Ectodermal cell (in vitro differentiated cells): ENCODE measurements around the gene KLF6.

Experiments
- H3K27ac ChIP-seq: 2 replicates; pipeline ENCODE4 v1.7.0; 2013; ENCODE audit warnings: mild to moderate bottlenecking, low read depth, low read length; ENCODE audit not compliant: insufficient read depth, poor library complexity, severe bottlenecking
- H3K27me3 ChIP-seq: 2 replicates; pipeline ENCODE4 v1.7.0; 2013; ENCODE audit warnings: mild to moderate bottlenecking, low read length; ENCODE audit not compliant: insufficient read depth, control insufficient read depth, poor library complexity, severe bottlenecking
- H3K36me3 ChIP-seq: one replicate; pipeline ENCODE4 v1.7.0; 2013; ENCODE audit warnings: low read length; ENCODE audit not compliant: control insufficient read depth, insufficient read depth
- H3K4me1 ChIP-seq: one replicate; pipeline ENCODE4 v1.7.0; 2013; ENCODE audit warnings: low read length; ENCODE audit not compliant: control insufficient read depth, insufficient read depth
- H3K4me3 ChIP-seq: 2 replicates; pipeline ENCODE4 v1.7.0; 2013; ENCODE audit warnings: low read depth, low read length, control low read depth; ENCODE audit not compliant: insufficient read depth
- H3K9me3 ChIP-seq: 2 replicates; pipeline ENCODE4 v1.7.0; 2013; ENCODE audit warnings: mild to moderate bottlenecking, low read length, moderate library complexity; ENCODE audit not compliant: control insufficient read depth
- WGBS, 2 experiments: methylation state at CpG; one replicate each; pipeline ENCODE4 v1.1.7; 2013; ENCODE audit warnings: missing lambda C conversion rate in 2 of 2; 5-methylcytosine and 5-hydroxymethylcytosine counted together

The KLF6 gene

GRCh38 chr10:3787816-3788215, 2.8 kb upstream of the KLF6 start:
- 72 to 73% methylated on average over 9 of the region's 9 CpGs for whole genome bisulfite sequencing, 2 experiments
- no peaks in the 10 kb centered on the region for H3K36me3 ChIP-seq
- H3K9me3 ChIP-seq = no peaks in the 10 kb centered on the region
- peaks cover 10% of the 10 kb centered on the region for H3K27me3 ChIP-seq
- peaks cover 8% of the 10 kb centered on the region for H3K4me1 ChIP-seq
- H3K4me3 ChIP-seq = no peak overlapping the region
- no peak overlapping the region for H3K27ac ChIP-seq

DNA sequence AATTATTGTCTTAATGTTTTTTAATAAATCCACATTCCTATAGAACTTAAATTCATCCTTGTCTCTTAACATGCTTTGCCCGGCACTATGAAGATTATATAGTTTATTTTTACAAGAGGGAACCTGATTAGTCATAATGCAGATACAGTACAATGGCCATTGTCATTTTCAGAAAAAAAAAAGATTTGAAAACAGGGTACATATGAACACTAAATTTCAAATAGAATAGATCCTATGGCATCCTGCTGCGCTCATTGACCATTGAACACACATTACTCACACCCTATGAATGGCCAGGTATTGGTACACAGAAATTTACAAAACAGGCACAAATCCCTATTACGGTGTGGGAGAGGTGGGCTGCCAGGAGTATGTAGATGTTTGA, 2.0 kb upstream of the KLF6 start:
- peaks cover 10% of the 10 kb centered on the region for H3K27me3 ChIP-seq
- no peaks in the 10 kb centered on the region for H3K9me3 ChIP-seq
- H3K36me3 ChIP-seq = peaks cover under 1% of the 10 kb centered on the region
- H3K4me1 ChIP-seq = peaks cover 16% of the 10 kb centered on the region
- no peak overlapping the region for H3K4me3 ChIP-seq
- 73 to 89% methylated on average over 2 to 3 of the region's 3 CpGs for WGBS, 2 experiments
- H3K27ac ChIP-seq = no peak overlapping the region

DNA sequence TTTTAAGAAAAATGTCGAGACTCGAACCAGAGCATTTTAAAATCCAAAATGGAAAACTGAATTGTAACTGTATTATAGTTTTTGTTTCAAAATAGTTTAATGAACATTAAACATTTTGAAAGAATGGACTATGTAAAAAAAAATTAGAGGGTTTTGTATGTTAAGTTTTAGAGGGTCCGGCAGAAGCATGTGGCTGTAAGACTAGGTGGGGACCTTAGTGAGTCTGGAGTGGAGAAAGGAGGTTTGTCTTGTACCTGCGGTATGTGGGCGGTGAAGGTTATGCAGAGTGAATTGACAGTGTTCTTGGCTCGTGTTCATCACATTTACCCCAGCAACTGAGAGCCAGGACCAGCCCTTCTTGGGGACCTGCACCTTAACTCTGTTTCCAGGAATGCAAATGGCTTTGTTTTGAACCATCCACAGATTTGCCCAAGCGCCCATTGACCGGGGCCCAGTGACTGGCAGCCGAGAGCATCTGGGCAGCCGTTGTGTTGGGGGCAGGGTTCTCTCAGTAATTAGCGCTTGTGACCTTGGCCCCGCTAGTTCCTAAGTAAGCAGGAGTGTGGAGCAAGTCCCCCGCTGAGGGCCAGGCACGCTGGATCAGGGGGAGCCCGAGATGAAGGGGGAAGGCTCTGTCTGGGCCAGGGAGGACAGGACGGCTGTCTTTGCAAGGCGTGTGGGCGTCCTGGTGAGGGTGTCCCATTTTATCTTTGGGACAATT, 1.4 kb upstream of the KLF6 start:
- peak overlapping the region; percentile 63 for H3K4me3 ChIP-seq
- H3K36me3 ChIP-seq = peaks cover 6% of the 10 kb centered on the region
- WGBS, 2 experiments = 3 to 11% methylated on average over 14 to 17 of the region's 18 CpGs
- H3K9me3 ChIP-seq = no peaks in the 10 kb centered on the region
- H3K27ac ChIP-seq = peak overlapping the region; percentile 5
- H3K4me1 ChIP-seq = peaks cover 16% of the 10 kb centered on the region
- peaks cover 10% of the 10 kb centered on the region for H3K27me3 ChIP-seq

DNA sequence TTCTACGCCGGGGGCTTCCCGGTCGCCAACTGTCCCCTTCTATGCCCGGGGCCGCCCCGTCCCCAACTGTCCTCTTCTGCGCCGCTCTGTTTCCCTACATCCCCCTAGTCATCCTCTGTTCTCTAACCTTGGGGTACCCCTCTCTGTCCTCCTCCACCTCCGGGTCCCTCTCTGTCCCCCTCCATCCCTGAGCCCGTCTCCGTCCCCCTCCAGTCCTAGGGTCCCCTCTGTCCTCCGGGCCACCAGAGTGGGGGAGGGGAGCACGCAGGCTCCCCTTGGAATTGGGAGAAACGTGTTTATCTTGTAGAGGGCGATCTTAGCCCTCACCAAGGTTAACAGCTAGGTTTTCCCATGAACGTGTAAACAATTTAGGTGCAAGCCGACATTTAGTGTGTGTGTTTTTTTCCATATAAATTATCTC, 852 bp upstream of the KLF6 start:
- Histone ChIP-seq H3K4me3 (peak overlapping the region; percentile 63), H3K4me1 (peaks cover 16% of the 10 kb centered on the region), H3K9me3 (no peaks in the 10 kb centered on the region), H3K36me3 (peaks cover 12% of the 10 kb centered on the region), H3K27me3 (peaks cover 10% of the 10 kb centered on the region), H3K27ac (peak overlapping the region; percentile 96)
- WGBS, 2 experiments = 0% methylated on average over 16 to 18 of the region's 18 CpGs

DNA sequence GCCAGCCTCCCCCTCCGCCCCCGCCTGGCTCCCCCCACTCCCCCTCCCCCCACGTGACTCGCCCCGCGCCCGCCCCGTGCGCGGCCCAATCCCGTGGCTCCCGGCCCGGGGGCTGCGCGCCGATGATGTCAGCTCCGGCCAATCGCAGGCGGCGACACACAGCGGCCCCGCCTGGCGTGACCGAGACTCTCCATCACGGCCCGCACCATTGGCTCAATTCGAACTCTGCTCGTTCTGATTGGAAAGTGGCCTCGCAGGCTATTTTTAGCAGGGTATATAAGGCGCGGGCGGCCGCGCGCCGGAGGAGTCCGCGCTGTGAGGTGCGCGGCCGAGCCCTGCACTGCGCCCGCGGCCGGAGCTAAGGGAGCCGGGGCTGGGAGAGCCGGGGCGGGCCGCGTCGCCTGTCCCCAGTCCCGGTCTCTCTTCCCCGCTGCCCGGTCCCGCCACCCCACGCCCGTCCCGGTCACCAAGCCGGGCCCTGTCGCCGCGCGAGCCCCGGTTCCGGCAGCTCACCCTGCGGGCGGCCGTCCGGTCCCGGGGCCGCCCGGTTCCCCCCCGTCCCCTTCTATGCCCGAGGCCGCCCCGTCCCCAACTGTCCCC, 342 bp upstream of the KLF6 start:
- peak overlapping the region; percentile 96 for H3K27ac ChIP-seq
- WGBS, 2 experiments = 0% methylated on average over 73 of the region's 76 CpGs
- peaks cover 16% of the 10 kb centered on the region for H3K4me1 ChIP-seq
- peaks cover 10% of the 10 kb centered on the region for H3K27me3 ChIP-seq
- peaks cover 17% of the 10 kb centered on the region for H3K36me3 ChIP-seq
- H3K4me3 ChIP-seq = peak overlapping the region; percentile 89
- H3K9me3 ChIP-seq = no peaks in the 10 kb centered on the region

DNA sequence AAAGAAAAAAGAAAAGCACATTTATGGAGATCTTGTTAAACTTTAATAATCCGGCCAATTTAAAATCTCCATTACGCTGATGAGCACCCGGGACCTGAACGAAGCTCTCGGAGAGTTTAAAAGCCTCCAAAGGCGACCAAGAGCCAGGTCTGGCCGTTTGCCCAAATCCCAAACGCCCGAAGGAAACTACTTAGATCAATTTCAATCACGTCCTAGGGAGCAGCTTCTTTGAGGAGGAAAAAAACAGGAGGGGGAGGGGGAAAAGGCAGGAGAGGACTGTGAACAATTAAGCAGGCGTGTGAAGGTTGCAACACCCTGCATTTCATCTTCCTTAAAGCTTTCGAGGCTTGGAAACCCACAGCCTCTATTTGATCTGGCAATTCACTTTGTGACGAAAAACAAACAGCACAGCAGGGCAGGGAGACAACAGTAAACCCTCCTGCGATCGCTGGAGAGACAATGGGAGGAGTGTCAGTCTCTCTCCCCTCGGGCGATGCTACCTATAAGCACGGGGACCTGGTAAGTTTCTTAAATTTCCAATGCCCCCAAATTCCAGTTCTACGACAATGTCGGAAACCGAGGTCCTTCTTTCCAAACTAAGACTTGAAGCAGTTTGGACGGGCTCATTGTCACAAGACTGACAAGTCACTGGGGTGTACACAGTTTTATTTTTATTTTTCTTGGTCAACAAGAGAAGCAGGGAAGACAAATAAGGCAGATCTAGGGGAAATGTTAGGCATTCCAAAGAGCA, 1.2 kb downstream of the KLF6 start:
- peaks cover 31% of the 10 kb centered on the region for H3K36me3 ChIP-seq
- 0 to 1% methylated on average over 22 of the region's 22 CpGs for WGBS, 2 experiments

DNA sequence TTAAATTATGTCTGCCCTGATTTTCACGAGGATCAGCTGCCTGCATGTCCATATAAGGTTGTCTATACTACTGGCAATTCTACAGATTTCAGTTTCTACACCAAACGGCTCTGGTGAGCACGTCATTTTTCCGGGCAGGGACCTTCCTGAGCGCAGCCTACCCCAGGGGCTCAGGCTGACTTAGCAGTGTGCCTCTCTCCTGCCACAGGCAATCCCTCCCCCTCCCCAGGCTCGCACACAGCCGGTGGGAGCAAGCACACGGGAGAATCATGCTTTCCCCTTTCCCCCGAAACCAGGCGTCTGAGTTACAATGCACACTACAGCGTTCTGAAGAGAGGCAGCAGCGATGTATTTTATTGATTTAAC, 1.7 kb downstream of the KLF6 start:
- Histone ChIP-seq H3K36me3 (peaks cover 37% of the 10 kb centered on the region), H3K9me3 (no peaks in the 10 kb centered on the region), H3K4me1 (peaks cover 16% of the 10 kb centered on the region), H3K27me3 (peaks cover 10% of the 10 kb centered on the region), H3K4me3 (peak overlapping the region; percentile 89), H3K27ac (peak overlapping the region; percentile 89)
- 0% methylated on average over 9 to 12 of the region's 12 CpGs for WGBS, 2 experiments

More for the DNA sequence above, 1.2 kb downstream of the KLF6 start:
- Histone ChIP-seq H3K27ac (peak overlapping the region; percentile 89), H3K4me1 (peaks cover 16% of the 10 kb centered on the region), H3K4me3 (peak overlapping the region; percentile 89), H3K27me3 (peaks cover 10% of the 10 kb centered on the region), H3K9me3 (no peaks in the 10 kb centered on the region)

GRCh38 chr10:3782451-3783315, 2.3 kb downstream of the KLF6 start:
- peaks cover 41% of the 10 kb centered on the region for H3K36me3 ChIP-seq
- 24 to 36% methylated on average over 13 of the region's 13 CpGs for WGBS, 2 experiments

GRCh38 chr10:3782146-3782450, 2.9 kb downstream of the KLF6 start:
- 92% methylated on average over 8 of the region's 8 CpGs for WGBS, 2 experiments
- Histone ChIP-seq H3K36me3 (peaks cover 45% of the 10 kb centered on the region), H3K9me3 (no peaks in the 10 kb centered on the region), H3K4me3 (peak overlapping the region; percentile 89), H3K27ac (no peak overlapping the region), H3K27me3 (peaks cover 10% of the 10 kb centered on the region), H3K4me1 (peaks cover 16% of the 10 kb centered on the region)

More at GRCh38 chr10:3782451-3783315, 2.3 kb downstream of the KLF6 start:
- Histone ChIP-seq H3K4me3 (peak overlapping the region; percentile 89), H3K27me3 (peaks cover 10% of the 10 kb centered on the region), H3K9me3 (no peaks in the 10 kb centered on the region), H3K27ac (peak overlapping the region; percentile 89), H3K4me1 (peaks cover 16% of the 10 kb centered on the region)
